SK-N-MC (cell line): Measurements from ENCODE around the gene VPS26A.

Experiments used
- EZH2 ChIP-seq: fragments of 200-600 bp; sonication (generic); IDR thresholded peaks from one replicate; pipeline ENCODE4 v1.6.1; 2017; ENCODE audit warnings: antibody characterized with exemption
- FOXP2 ChIP-seq: optimal IDR thresholded peaks from 2 replicates; pipeline ENCODE3; 2011; ENCODE audit warnings: mild to moderate bottlenecking, moderate library complexity; ENCODE audit not compliant: insufficient read depth; ENCODE audit errors: extremely low read length, control extremely low read depth

- TF ChIP-seq EZH2 (no peak), FOXP2 (no peak)
Observed at GRCh38 chr10:69181433-69181832, 57.5 kb downstream of the VPS26A start.
